ENCODE data around the gene CD177. TPM values are rescaled to one million over a fixed set of nuclear protein-coding genes. Genes with fewer than 3 reads are reported as not detected.

CD177 gene
- total RNA-seq, 1 experiment from 2014 or later, result 0.09 TPM

GRCh38 chr19:43406297-43406696, 52.8 kb downstream of the CD177 start:
- no peak overlapping the region for H2BK120ac ChIP-seq (ENCODE audit: low read depth, low read length, poor library complexity, severe bottlenecking)
- 0 out of 4 replicates have a peak, but pooled peaks cover 2 to 6% of the 10 kb centered on the region in 2 experiments for H3K4me1 Mint-ChIP-seq
- peaks cover 0 to 6% (median 1%) of the 10 kb centered on the region in 3 experiments; a peak in 3 of 7 replicates for H3K36me3 Mint-ChIP-seq (ENCODE audit: insufficient read depth in 1 of 3, low read depth in 3 of 3)
- no peak overlapping the region for H3K4me2 ChIP-seq (ENCODE audit: insufficient read depth, insufficient read length, low read length)
- H3K27ac ChIP-seq (ENCODE audit: insufficient read length, low read depth, low read length), result no peak overlapping the region
- H2BK12ac ChIP-seq (ENCODE audit: insufficient read length, low read depth, low read length), result no peak overlapping the region
- peak overlapping the region in 1 of 3 experiments; percentile 62; a peak in 1 of 7 replicates for H3K27ac Mint-ChIP-seq
- DNase-seq, result peak; percentile 67
- no peak overlapping the region for H2AFZ ChIP-seq (ENCODE audit: low read length)
- no peaks in the 10 kb centered on the region for H3K79me2 ChIP-seq (ENCODE audit: insufficient read depth, low read length)
- H3K4me3 Mint-ChIP-seq, result no peak overlapping the region
- no peak overlapping the region for H3K14ac ChIP-seq (ENCODE audit: insufficient read depth, low read length)
- no peaks in the 10 kb centered on the region for H3K4me1 ChIP-seq (ENCODE audit: insufficient read depth, low read length)
- H3K27me3 Mint-ChIP-seq (ENCODE audit: low read depth), result peaks cover 4% of the 10 kb centered on the region; the same call in 1 of the 2 replicates
- no peaks in the 10 kb centered on the region for H3K23me2 ChIP-seq (ENCODE audit: insufficient read length, low read depth, low read length, poor library complexity, severe bottlenecking)
- no peak overlapping the region for H4K8ac ChIP-seq (replicated peaks; ENCODE audit: insufficient read length, low read depth, low read length)
- no peak overlapping the region for H2AK5ac ChIP-seq (ENCODE audit: insufficient read length, low read length)
- H3K4ac ChIP-seq (ENCODE audit: low read depth, low read length), result no peak overlapping the region
- H2BK5ac ChIP-seq (ENCODE audit: insufficient read length, low read length), result no peak overlapping the region
- no peaks in the 10 kb centered on the region for H4K20me1 ChIP-seq (ENCODE audit: control insufficient read depth, insufficient read depth, insufficient read length)
- H3K79me1 ChIP-seq (ENCODE audit: insufficient read depth, low read depth, low read length, poor library complexity, severe bottlenecking), result no peaks in the 10 kb centered on the region
- H3K9me3 ChIP-seq (ENCODE audit: control insufficient read depth, low read depth, low read length), result no peaks in the 10 kb centered on the region
- H3K23ac ChIP-seq (ENCODE audit: insufficient read length, low read depth, low read length), result no peak overlapping the region
- H2BK20ac ChIP-seq (ENCODE audit: low read depth, low read length, poor library complexity, severe bottlenecking), result no peak overlapping the region
- peaks cover 9 to 45% of the 10 kb centered on the region in 2 experiments; a peak in 4 of 5 replicates for H3K9me3 Mint-ChIP-seq
- no peak overlapping the region; the same call in 1 of the 2 replicates for H2BK15ac ChIP-seq (ENCODE audit: low read depth, low read length)
- no peak overlapping the region for H3K18ac ChIP-seq (ENCODE audit: insufficient read length, low read depth, low read length)
- WGBS (ENCODE audit: extremely low coverage, insufficient read length, low lambda C conversion rate), result no CpG with 5 or more reads among the region's 24 CpGs
- TF ChIP-seq, protein P1, sequence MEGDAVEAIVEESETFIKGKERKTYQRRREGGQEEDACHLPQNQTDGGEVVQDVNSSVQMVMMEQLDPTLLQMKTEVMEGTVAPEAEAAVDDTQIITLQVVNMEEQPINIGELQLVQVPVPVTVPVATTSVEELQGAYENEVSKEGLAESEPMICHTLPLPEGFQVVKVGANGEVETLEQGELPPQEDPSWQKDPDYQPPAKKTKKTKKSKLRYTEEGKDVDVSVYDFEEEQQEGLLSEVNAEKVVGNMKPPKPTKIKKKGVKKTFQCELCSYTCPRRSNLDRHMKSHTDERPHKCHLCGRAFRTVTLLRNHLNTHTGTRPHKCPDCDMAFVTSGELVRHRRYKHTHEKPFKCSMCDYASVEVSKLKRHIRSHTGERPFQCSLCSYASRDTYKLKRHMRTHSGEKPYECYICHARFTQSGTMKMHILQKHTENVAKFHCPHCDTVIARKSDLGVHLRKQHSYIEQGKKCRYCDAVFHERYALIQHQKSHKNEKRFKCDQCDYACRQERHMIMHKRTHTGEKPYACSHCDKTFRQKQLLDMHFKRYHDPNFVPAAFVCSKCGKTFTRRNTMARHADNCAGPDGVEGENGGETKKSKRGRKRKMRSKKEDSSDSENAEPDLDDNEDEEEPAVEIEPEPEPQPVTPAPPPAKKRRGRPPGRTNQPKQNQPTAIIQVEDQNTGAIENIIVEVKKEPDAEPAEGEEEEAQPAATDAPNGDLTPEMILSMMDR (conservative IDR thresholded peaks at IDR 0.05), result no peak
- no peak overlapping the region for H3T11ph ChIP-seq (ENCODE audit: low read length)
- H3K27me3 ChIP-seq (ENCODE audit: insufficient read depth, low read length), result no peaks in the 10 kb centered on the region
- H3K9ac ChIP-seq (ENCODE audit: extremely low read depth, insufficient read length, low read length), result no peak overlapping the region
- H4K91ac ChIP-seq (ENCODE audit: insufficient read length, low read depth, low read length), result no peak overlapping the region
- H4K5ac ChIP-seq (ENCODE audit: insufficient read length, low read depth, low read length), result no peak overlapping the region
- no peak overlapping the region for H3K56ac ChIP-seq (ENCODE audit: insufficient read length, low read depth, low read length)

Data from H9 (cell line).